ENCODE measurements around the gene AADACL3.
"Not testable (repeated sequence)": the region's sequence is repeated elsewhere in the genome, so short reads cannot be mapped to it uniquely, and the experiment has no call there.

The AADACL3 gene

DNA sequence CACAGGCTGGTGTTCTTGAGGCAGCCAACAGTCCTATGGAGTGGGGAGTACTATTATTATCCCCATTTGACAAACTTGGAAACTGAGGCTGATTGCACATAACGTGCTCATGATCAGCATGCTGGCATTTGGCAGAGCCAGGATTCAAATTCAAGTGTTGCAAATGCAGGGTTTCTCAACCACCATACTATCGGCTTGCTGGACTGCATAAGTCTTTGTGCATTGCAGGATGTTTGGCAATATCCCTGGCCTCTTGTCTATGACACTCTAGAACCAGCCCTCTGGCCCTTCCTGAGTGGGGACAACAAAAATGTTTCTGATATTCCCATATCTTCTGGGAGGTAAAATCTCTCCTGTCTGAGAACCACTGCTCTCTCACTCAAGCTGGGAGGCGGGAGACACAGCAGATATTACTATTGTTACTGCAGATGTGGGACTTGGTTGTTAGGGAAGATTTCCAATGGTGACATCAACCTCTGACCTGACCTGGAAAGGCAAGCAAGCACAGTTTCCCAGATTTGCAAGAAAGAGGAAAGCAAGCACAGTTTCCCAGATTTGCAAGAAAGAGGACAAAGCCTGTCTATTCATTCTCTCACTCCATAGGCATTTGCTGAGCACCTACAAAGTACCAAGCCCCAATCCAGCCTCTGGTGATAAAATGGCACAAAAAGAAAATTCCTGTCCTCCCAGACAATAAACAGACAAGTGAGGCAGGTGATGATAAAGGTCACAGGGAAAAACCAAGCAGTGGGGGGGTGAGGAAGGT lies 1.0 kb upstream of the AADACL3 start:
- DNase-seq, result no peak

GRCh38 chr1:12717301-12717838 lies 1.5 kb downstream of the AADACL3 start:
- no peak for DNase-seq

DNA sequence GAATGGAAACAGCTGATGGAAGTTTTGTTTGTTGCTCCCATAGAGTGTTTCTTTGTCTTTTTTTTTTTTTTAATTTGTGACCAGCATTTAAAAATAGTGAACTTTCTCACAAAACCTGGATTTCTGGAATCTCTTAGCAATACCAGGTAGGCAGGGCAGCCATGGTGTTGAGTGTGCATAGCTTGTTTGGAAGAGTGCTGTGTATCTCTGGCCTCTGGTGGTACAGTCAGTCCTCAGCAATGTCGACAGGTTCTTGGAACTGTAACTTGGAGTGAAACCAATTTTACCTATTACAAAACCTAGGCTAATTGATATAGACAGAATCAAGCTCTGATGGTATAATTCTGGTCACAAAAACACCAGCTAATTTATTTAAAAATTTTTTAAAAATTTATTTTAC lies 6.7 kb downstream of the AADACL3 start:
- DNase-seq, result no peak

DNA sequence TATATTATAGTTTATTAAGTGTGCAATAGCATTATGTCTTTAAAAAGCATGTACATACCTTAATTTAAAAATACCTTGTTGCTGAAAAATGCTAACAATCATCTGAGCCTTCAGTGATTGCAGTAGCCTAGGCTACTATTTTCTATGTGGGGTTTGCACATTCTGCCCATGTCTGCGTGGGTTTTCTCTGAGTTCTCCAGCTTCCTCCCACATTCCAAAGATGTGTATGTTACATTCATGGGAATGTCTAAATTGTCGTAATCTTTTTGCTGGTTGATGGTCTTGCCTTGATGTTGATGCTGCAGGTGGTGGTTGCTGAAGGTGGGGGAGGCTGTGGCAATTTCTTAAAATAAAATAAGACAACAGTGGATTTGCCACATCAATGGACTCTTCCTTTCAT lies 12.5 kb downstream of the AADACL3 start:
- DNase-seq, result no peak

GRCh38 chr1:12730156-12730555 lies 14.2 kb downstream of the AADACL3 start:
- DNase-seq, result no peak

DNA sequence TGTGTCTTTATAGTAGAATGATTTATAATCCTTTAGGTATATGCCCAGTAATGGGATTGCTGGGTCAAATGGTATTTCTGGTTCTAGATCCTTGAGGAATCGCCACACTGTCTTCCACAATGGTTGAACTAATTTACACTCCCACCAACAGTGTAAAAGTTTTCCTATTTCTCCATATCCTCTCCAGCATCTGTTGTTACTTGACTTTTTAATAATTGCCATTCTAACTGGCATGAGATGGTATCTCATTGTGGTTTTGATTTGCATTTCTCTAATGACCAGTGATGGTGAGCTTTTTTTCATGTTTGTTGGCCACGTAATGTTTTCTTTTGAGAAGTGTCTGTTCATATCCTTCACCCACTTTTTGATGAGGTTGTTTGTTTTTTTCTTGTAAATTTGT lies 15.2 kb downstream of the AADACL3 start:
- not testable (repeated sequence) for DNase-seq

DNA sequence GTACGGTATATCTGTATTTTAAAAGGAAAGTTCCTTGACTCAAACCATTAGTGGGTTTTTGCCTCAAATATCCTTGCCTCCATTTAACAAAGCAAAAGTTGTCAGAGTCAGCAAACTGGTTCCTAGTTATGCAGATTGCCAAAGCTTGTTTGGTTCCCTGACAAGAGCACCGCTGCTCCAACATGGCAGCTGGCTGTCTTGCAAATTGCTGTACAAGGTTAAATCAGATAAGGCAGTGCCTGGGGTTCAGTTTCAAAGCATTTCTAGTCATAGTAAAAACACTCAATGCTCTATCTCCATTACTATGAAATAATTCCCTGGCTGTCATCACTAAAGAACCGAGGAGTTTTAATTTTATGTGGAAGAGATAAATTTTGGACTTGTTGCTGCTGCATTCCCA lies 18.7 kb downstream of the AADACL3 start:
- DNase-seq, result no peak

DNA sequence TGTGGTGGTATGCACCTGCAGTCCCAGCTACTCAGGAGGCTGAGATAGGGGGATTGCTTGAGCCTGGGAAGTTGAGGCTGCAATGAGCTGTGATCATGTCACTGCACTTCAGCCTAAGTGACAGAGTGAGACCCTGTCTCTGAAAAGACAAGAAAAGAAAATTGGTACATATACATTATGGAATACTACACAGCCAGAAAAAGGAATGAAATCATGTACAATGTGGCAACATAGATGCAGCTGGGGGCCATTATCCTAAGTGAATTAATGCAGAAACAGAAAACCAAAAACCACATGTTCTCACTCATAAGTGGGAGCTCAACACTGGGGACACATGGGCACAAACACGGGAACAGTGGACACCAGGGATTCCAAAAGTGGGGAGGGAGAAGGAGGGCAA lies 23.0 kb downstream of the AADACL3 start:
- no peak for DNase-seq

- DNase-seq, result no peak
Measured at GRCh38 chr1:12739613-12740012, 23.7 kb downstream of the AADACL3 start.

DNA sequence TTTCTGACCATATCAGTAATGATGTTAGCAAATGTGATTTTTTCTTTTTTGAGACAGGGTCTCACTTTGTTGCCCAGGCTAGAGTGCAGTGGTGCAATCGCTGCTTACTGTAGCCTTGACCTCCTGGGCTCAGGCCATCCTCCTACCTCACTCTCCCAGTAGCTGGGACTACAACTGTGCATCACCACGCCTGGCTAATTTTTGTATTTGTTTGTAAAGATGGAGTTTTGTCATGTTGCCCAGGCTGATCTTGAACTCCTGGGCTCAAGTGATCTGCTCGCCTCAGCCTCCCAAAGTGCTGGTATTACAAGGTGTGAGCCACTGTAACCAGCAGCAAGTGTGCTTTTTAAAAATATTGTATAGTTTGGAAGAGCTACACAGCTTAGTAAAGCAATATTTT lies 26.0 kb downstream of the AADACL3 start:
- DNase-seq, result no peak

- DNase-seq, result peak; percentile 34
Measured at GRCh38 chr1:12745126-12745991, 29.4 kb downstream of the AADACL3 start.

GRCh38 chr1:12745992-12746323 lies 30.0 kb downstream of the AADACL3 start, which contains the start of gene CFAP107:
Gene CFAP107, plus strand, starts transcription at chr1:12746200. Its CDS starts 231 bp downstream, at chr1:12746431.
- DNase-seq, result peak; percentile 19

- DNase-seq, result no peak
Measured at GRCh38 chr1:12748778-12749355, 33.0 kb downstream of the AADACL3 start.

DNA sequence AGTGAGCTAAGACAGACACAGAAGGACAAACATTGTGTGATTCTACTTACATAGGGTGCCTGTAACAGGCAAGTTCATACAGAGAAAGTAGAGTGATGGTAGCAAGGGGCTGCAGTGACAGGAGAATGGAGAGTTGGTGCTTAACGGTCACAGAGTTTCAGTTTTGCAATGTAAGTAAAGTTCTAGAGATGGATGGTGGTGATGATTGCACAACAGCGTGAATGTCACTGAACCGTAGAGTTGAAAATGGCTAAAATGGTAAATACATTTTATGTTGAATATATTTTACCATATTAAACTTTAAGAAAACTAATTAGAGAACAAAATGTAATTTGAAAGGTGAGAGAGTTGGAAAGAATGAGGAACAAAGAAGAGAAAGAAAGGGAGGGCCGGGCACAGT lies 38.8 kb downstream of the AADACL3 start:
- DNase-seq, result no peak

DNA sequence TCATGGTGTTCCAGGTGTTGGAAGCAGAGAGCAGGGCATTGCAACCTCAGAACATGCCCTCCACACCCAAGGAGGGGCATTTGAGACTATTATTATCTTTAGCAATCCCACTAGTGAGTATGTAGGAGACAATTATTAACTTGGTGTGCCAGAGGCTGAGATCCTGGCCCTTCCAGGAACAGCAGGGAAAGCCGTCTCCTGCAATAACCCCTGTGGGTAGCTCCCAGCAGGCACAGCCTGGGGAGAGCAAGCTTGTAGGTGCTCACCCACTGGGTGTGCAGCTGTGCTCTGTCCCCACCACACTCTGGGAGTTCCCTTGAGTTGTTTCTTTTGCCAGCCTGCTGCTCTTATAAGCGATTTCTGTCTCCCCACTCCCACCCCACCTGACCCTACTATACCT lies 40.4 kb downstream of the AADACL3 start:
- no peak for DNase-seq

DNA sequence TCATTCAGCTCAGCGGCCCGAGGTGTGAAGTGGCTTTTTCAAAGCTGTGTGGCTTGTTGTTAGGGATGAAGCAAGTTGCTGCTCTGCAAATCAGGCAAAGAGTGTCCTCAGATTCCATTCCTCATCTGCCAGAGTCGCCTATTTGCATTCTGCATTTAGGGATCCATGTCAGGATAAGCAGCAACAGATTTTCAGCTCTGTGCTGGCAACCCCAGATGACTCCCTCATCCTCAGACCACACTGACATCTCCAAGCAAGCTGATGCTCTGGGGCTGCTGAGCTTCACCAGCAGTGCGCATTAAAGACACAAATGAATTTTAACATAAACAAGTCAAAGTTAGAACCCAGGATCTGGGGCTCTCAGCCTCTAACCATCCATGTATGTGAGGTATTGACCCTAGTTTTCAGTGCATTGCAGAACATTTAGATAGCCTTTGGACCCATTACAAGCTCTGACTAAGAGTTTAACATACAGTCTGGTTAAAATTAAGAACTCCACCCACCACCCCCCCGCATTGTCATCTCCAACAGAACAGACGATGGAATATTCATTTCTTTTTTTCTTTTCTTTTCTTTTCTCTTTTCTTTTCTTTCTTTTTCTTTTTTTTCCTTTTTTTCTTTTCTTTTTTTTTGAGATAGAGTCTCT lies 41.0 kb downstream of the AADACL3 start:
- no peak for DNase-seq

DNA sequence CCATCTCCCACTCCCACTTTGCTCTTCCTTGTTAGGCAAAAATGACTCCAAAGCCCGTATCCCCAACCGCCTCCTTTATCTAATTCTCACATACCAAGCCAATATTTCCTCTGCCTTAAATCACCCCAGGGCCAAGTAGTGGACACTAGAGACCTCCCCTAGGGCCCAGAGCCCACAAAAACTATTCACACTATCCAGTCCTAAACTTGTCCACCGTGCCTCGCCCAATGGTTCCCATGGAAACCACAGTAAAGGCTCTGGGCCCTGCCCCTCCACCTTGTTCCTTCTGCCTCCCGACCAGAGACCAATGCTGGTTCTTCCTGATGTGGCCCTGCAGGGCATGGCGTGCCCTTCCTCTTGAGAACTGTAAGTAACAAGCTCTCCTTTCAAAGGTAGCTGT lies 41.9 kb downstream of the AADACL3 start:
- DNase-seq, result no peak

DNA sequence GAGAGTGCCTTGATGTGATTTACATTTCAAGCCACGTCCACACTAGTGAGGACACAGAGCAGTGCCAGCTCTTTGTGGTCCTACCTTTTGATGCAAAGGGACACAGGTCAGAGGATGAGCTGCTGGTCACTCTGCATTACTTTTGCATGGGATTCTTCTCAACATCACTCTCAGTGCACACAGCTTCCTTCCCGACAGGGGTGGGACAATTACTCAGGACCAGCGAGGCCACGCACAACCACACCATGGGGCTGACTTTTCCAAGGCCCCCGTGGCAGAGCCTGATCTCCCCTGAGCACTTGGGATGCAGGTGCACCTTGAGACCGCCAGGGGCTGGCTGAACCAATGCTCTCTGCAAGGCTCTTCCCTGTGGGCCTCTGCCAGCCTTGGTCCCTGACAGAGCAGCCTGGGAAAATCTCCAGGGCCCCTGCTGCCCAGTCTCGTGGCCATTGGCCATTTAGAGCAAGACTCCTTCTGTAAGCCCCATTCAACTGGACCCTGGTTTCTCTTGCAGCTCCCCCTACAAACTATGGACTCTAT lies 44.4 kb downstream of the AADACL3 start:
- no peak for DNase-seq

- no peak for DNase-seq
Measured at GRCh38 chr1:12761781-12762180, 45.9 kb downstream of the AADACL3 start.

DNA sequence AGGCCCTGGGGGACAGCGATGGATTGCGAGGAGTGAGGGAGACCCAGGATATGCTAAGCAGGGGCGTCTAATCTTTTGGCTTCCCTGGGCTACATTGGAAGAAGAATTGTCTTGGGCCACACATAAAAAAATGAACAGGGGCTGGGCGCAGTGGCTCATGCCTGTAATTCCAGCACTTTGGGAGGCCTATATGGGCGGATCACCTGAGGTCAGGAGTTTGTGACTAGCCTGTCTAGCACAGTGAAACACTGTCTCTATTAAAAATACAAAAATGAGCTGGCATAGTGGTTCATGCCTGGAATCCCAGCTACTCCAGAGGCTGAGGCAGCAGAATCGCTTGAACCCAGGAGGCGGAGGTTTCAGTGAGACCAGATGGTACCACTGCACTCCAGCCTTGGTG lies 46.9 kb downstream of the AADACL3 start:
- DNase-seq, result no peak

DNA sequence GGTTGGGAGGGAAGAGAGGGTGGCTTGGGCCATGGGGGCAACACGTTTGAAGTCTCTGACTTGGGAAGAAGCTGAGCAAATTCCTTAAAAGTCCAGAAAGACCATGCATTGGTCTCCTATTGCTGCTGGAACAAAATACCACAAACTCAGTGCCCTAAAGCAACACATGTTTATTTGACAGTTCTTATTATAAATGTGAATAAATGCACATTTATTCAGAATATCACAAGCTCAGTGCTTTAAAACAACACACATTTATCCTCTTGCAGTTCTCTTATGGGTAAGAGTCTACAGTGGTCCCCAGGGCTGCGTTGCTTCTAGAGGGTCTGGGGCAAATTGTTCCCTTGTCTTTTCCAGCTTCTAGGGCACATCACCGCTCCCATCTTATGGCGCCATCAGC lies 47.6 kb downstream of the AADACL3 start:
- no peak for DNase-seq

- DNase-seq, result no peak
Measured at GRCh38 chr1:12764016-12764415, 48.1 kb downstream of the AADACL3 start.

DNA sequence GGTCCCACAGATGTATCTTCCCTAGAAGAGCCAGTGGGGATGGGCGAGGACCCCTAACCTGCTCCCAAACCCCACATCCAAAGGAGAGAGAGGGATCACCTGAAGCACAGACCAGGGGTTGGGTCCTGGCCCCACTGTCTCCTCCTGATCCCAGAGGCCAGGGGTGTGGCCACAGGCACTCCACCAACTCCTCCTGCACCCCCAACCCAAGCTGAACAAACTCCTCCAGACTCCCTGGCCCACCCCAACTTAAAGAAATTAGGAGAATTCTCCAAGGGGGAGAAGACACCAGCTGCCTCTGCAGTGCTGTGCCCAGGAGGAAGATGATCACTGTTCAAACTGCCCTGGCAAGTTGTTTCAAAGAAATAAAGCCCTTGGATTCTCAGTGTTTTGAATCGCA lies 53.1 kb downstream of the AADACL3 start:
- DNase-seq, result no peak
